Activated CD4-positive, alpha-beta T cell treated with anti-CD3 and anti-CD28 coated beads for 48 hours (primary cell): ENCODE data around the gene PAK1IP1.
"Not testable (repeated sequence)": the region's sequence is repeated elsewhere in the genome, so short reads cannot be mapped to it uniquely, and the experiment has no call there.

Experiments used
- DNase-seq: peaks from one replicate; pipeline ENCODE4 v3.0.0-alpha.2; 2020

Gene PAK1IP1

DNA sequence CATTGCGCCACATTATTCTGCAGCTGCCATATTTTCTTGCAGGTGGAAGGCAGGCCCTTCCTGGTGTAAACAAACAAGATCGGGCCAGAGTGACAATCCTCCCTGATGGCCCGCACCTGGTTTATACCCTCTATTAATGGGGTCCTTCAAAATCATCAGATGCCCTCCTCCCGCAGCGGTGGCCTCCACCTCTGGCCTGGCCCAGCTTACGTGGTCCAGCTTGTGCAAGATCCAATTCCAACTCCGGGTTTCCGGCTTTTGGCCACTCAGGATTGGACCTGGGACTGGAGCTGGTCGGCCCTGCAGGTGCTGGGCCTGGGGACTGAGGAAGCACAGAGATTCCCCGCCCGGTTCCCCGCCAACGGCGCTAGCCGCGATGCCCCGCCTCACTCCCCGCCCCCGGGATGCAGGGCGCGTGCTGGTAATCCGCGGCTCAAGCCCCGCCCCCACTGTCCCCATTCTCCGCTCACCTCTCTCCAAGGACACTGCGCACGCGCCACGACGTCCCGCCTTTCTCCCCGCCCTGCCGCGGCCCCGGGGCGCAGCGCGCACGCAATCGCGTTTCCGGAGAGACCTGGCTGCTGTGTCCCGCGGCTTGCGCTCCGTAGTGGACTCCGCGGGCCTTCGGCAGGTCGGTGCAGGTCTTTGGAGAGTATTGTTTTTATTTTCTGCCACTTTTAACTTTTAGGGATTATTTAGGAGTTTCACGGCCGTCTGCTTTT is 52.6 kb downstream of the PAK1IP1 start, which contains the start of gene TMEM14B:
TMEM14B (plus strand) TSS at position 555 of the 722 bp plus-strand sequence. CDS start 1,441 bp downstream, outside the sequence.
- peak; percentile 100 for DNase-seq

DNA sequence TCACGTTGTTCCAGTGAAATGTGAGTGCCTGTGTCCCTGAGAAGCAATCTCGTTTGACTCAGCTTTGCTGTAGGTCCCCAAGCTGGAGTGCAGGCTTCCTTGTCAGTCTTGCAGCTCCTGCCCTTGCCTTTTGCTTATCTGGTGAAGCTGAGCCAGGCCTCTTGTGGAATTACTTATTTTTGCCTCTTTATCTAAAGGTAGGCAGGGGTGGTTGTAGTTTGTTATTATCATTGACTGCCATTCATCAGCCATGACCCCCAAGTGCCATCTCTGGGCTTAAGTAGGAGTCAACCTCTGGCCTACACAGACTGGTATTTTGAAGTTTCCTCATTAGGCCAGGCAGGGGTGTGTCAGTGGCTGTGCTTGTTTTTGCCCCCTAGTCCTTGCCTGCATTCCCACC is 55.0 kb downstream of the PAK1IP1 start:
- DNase-seq, result no peak

DNA sequence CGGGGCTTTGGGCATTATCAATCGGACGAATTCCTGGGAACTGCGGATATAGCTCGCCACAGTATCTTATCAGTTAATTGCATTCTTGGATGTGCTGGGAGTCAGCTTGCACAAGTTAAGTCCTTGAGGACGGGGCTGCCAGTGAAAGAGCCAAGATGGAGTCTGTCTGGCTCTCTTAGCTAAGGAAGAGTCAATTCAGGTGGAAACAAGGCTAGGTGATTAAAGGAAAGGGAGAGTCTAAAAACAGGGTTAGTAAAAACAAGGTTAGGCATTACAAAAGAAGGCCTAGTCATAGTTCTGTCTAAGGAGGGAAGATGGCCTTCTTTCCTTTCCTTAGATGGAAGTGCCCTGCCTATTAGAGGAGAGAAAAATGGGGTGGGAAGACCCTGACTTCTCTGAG is 55.8 kb downstream of the PAK1IP1 start:
- not testable (repeated sequence) for DNase-seq

DNA sequence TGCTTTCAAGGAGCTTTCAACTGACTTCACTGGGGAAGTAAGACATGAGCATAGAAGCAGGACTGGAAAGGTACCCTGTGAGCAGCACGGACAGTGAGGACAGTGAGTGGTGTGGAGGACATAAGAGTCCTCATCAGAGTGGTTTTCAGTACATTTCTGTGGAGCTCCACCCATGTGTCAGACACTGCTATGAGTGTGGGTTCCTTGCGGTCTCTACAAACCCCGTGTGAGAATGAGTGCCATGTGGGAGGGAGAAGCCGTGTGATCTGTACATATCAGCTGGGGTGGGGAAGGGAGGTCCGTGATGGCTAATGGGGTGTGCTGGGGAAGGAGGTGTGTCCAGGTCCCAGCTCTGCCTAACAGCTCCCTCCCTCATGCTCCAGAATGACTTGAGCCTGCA is 57.0 kb downstream of the PAK1IP1 start:
- not testable (repeated sequence) for DNase-seq

DNA sequence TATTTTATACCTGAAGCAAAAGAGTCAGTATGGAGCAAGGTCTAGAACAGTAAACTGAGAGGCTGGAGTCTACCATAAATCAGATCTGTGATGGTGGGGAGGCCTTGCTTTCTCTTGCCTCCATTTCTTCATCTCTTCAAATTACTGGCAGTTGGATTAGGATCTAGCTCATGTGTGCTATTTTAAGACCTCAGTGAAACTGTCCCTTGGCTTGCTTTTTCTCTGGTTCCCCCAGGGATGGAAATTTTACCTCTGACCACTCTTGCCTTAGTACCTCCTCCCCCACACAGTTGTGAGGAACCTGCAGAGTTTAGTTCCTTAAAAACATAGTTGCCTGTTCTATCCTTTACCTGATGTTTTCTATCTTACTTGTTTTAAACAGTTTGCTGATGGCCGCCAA is 61.3 kb downstream of the PAK1IP1 start:
- no peak for DNase-seq
